H1 (cell line): ENCODE results near the gene ZNF548.

ENCODE experiments used
- CEBPB ChIP-seq: IDR thresholded peaks from 2 replicates; pipeline ENCODE4 v1.6.1; 2012; ENCODE audit warnings: low read depth, low read length
- EZH2 ChIP-seq: fragments of 200-600 bp; sonication (generic); IDR thresholded peaks from 2 replicates; pipeline ENCODE4 v1.7.1; 2012; ENCODE audit warnings: low read depth, mild to moderate bottlenecking, moderate library complexity, low read length, inconsistent platforms; ENCODE audit not compliant: severe bottlenecking
- KDM1A ChIP-seq: fragments of 200-600, 300-600 bp; sonication (generic); IDR thresholded peaks from 2 replicates; pipeline ENCODE4 v1.7.1; 2016; ENCODE audit warnings: mild to moderate bottlenecking, low read length, borderline replicate concordance
- POLR2AphosphoS5 ChIP-seq: IDR thresholded peaks from 2 replicates; pipeline ENCODE4 v1.6.1; 2011; ENCODE audit warnings: low read depth, low read length
- RXRA ChIP-seq: IDR thresholded peaks from 2 replicates; pipeline ENCODE4 v1.6.1; 2011; ENCODE audit warnings: low read depth, mild to moderate bottlenecking, low read length, moderate library complexity; ENCODE audit not compliant: insufficient read depth
- SP1 ChIP-seq: IDR thresholded peaks from 2 replicates; pipeline ENCODE4 v1.6.1; 2011; ENCODE audit warnings: low read depth, low read length
- TCF12 ChIP-seq: IDR thresholded peaks from 2 replicates; pipeline ENCODE4 v1.6.1; 2011; ENCODE audit warnings: low read depth, mild to moderate bottlenecking, low read length
- YY1 ChIP-seq: IDR thresholded peaks from 2 replicates; pipeline ENCODE4 v1.6.1; 2011; ENCODE audit warnings: low read depth, mild to moderate bottlenecking, low read length
- TF ChIP-seq, protein P1 (sequence below), 3 experiments: IDR thresholded peaks; 1 replicate in 2 of 3; 2 replicates in 1 of 3; pipeline versions ENCODE4 v1.5.1 to v1.6.1; 2011; ENCODE audit warnings: low read length in 3 of 3, mild to moderate bottlenecking in 3 of 3, inconsistent platforms in 2 of 3, low read depth in 1 of 3, moderate library complexity in 1 of 3; ENCODE audit not compliant: insufficient read depth in 1 of 3; ENCODE audit errors: control extremely low read depth in 1 of 3
- TF ChIP-seq, protein P2 (sequence below): IDR thresholded peaks from 2 replicates; pipeline ENCODE4 v1.6.1; 2011; ENCODE audit warnings: low read length, improper control_type of control experiment

- no peak for TF ChIP-seq CEBPB
- no peak for TF ChIP-seq SP1
- TF ChIP-seq TCF12 = no peak
- TF ChIP-seq KDM1A = no peak
- TF ChIP-seq, protein P1, sequence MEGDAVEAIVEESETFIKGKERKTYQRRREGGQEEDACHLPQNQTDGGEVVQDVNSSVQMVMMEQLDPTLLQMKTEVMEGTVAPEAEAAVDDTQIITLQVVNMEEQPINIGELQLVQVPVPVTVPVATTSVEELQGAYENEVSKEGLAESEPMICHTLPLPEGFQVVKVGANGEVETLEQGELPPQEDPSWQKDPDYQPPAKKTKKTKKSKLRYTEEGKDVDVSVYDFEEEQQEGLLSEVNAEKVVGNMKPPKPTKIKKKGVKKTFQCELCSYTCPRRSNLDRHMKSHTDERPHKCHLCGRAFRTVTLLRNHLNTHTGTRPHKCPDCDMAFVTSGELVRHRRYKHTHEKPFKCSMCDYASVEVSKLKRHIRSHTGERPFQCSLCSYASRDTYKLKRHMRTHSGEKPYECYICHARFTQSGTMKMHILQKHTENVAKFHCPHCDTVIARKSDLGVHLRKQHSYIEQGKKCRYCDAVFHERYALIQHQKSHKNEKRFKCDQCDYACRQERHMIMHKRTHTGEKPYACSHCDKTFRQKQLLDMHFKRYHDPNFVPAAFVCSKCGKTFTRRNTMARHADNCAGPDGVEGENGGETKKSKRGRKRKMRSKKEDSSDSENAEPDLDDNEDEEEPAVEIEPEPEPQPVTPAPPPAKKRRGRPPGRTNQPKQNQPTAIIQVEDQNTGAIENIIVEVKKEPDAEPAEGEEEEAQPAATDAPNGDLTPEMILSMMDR (IDR thresholded peaks at IDR 0.05; ENCODE audit: control extremely low read depth in 1 of 3, insufficient read depth in 1 of 3, low read depth in 1 of 3, low read length in 3 of 3) = no peak
- no peak for TF ChIP-seq YY1
- no peak for TF ChIP-seq POLR2AphosphoS5
- TF ChIP-seq, protein P2, sequence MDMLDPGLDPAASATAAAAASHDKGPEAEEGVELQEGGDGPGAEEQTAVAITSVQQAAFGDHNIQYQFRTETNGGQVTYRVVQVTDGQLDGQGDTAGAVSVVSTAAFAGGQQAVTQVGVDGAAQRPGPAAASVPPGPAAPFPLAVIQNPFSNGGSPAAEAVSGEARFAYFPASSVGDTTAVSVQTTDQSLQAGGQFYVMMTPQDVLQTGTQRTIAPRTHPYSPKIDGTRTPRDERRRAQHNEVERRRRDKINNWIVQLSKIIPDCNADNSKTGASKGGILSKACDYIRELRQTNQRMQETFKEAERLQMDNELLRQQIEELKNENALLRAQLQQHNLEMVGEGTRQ = no peak
- no peak for TF ChIP-seq EZH2
- TF ChIP-seq RXRA = no peak
Observed at GRCh38 chr19:57434386-57435061, 44.9 kb downstream of the ZNF548 start.
